K562 (cell line): ENCODE measurements around the gene KLC1. TPM values are rescaled to one million over a fixed set of nuclear protein-coding genes. Genes with fewer than 3 reads are reported as not detected.
A peak's percentile ranks its signal among the peaks of the same experiment; 100 is the strongest.

Source experiments
- CCAR2 ChIP-seq: fragments of 200-400 bp; formaldehyde crosslinking; IDR thresholded peaks from 2 replicates; pipeline ENCODE4 v1.6.1; 2017; ENCODE audit warnings: mild to moderate bottlenecking, low read depth, low read length
- EP300 ChIP-seq: IDR thresholded peaks from 2 replicates; pipeline ENCODE4 v1.6.1; 2012; ENCODE audit warnings: low read length, improper control_type of control experiment
- FOXA3 ChIP-seq, 2 experiments: fragments of 450-650 bp in 1 of 2; sonication (generic) in 1 of 2; formaldehyde crosslinking; IDR thresholded peaks in 1 of 2; conservative IDR thresholded peaks in 1 of 2; 2 replicates each; pipeline versions ENCODE4 v1.4.0 to v1.8.0; 2020 to 2022; ENCODE audit warnings: mild to moderate bottlenecking in 2 of 2, missing genetic modification reagents in 1 of 2
- GATA2 ChIP-seq: sonication (generic); formaldehyde crosslinking; IDR thresholded peaks from 2 replicates; pipeline ENCODE4 v1.4.0; 2020; ENCODE audit warnings: mild to moderate bottlenecking, missing genetic modification reagents
- JUND ChIP-seq, 2 experiments: IDR thresholded peaks; 2 replicates in 1 of 2; 3 replicates in 1 of 2; pipeline ENCODE4 v1.6.1; 2011; ENCODE audit warnings: borderline replicate concordance in 2 of 2, low read depth in 2 of 2, low read length in 2 of 2, improper control_type of control experiment in 1 of 2, missing biosample characterization in 1 of 2, missing genetic modification characterization in 1 of 2, missing genetic modification reagents in 1 of 2
- KHSRP ChIP-seq: fragments of 450-650 bp; IDR thresholded peaks from 2 replicates; pipeline ENCODE4 v1.6.1; 2017
- MTA3 ChIP-seq: fragments of 450-650 bp; formaldehyde crosslinking; IDR thresholded peaks from 2 replicates; pipeline ENCODE4 v1.6.1; 2017; ENCODE audit warnings: mild to moderate bottlenecking, borderline replicate concordance
- SNIP1 ChIP-seq: fragments of 450-650 bp; IDR thresholded peaks from 2 replicates; pipeline ENCODE4 v1.7.1; 2017; ENCODE audit warnings: low read depth, mild to moderate bottlenecking
- YY1 ChIP-seq, 3 experiments: IDR thresholded peaks; 2 replicates each; pipeline ENCODE4 v1.6.1; 2011; ENCODE audit warnings: low read length in 2 of 3, mild to moderate bottlenecking in 2 of 3, moderate library complexity in 2 of 3, borderline replicate concordance in 1 of 3, control low read depth in 1 of 3, low read depth in 1 of 3; ENCODE audit not compliant: insufficient read depth in 3 of 3, insufficient replicate concordance in 2 of 3, control insufficient read depth in 1 of 3, insufficient read length in 1 of 3; ENCODE audit errors: extremely low read depth in 1 of 3
- ZNF311 ChIP-seq: fragments of 250-450 bp; sonication (Bioruptor Pico); IDR thresholded peaks from 2 replicates; pipeline ENCODE4 v1.4.0; 2020; ENCODE audit warnings: mild to moderate bottlenecking, moderate library complexity
- ZNF583 ChIP-seq: fragments of 250-450 bp; sonication (Bioruptor Pico); IDR thresholded peaks from 2 replicates; pipeline ENCODE4 v1.4.0; 2020
- ZNF589 ChIP-seq: fragments of 200-800 bp; sonication (Bioruptor generic); IDR thresholded peaks from 2 replicates; pipeline ENCODE4 v1.6.1; 2016; ENCODE audit warnings: low read depth, missing genetic modification characterization, missing compliant biosample characterization
- polyA plus RNA-seq, 8 experiments: library from polyadenylated mRNA; depleted of rRNA in 4 of 8; stranded (reverse) in 5 of 8; unstranded in 3 of 8; fragments of >200 nt; fragmentation: Nextera tagmentation in 2 of 8; fragmentation: Illumina TruSeq in 1 of 8; extraction: Ambion mirVana in 2 of 8; extraction: Trizol in 1 of 8; gene quantifications; 2 replicates each; pipeline versions ENCODE4 v1.2.1 to v1.2.3, GENCODE V29; 2011 to 2014; ENCODE audit warnings: inconsistent platforms in 1 of 8, missing spikeins in 1 of 8
- total RNA-seq, 7 experiments: library from RNA; depleted of rRNA in 6 of 7; stranded (reverse); fragments of >200 nt in 6 of 7; fragmentation: Illumina TruSeq in 2 of 7; extraction: Trizol in 2 of 7; gene quantifications; 2 replicates each; pipeline versions ENCODE4 v1.2.1 to v1.2.3, GENCODE V29; 2011 to 2021; ENCODE audit warnings: low replicate concordance in 1 of 7
- TF ChIP-seq, protein P1 (sequence below), 2 experiments: IDR thresholded peaks; 2 replicates each; pipeline ENCODE4 v1.6.1; 2012; ENCODE audit warnings: improper control_type of control experiment in 2 of 2, low read depth in 2 of 2, low read length in 2 of 2, borderline replicate concordance in 1 of 2
- TF ChIP-seq, protein P2 (sequence below): fragments of 450-650 bp; IDR thresholded peaks from 2 replicates; pipeline ENCODE4 v1.6.1; 2016; ENCODE audit warnings: borderline replicate concordance
- TF ChIP-seq, protein P3 (sequence below): sonication (generic); formaldehyde crosslinking; IDR thresholded peaks from 2 replicates; pipeline ENCODE4 v1.8.0; 2022; ENCODE audit warnings: mild to moderate bottlenecking, missing genetic modification reagents
- TF ChIP-seq, protein P4 (sequence below): fragments of 450-650 bp; IDR thresholded peaks from 2 replicates; pipeline ENCODE4 v1.6.1; 2016; ENCODE audit warnings: antibody characterized with exemption
- TF ChIP-seq, protein P5 (sequence below), 2 experiments: fragments of 450-650 bp in 1 of 2; sonication (generic) in 1 of 2; formaldehyde crosslinking; conservative IDR thresholded peaks; 2 replicates each; pipeline versions ENCODE4 v1.4.0 to v1.8.1; 2020 to 2022; ENCODE audit warnings: mild to moderate bottlenecking in 1 of 2, missing genetic modification reagents in 1 of 2

Gene KLC1
- total and polyA plus RNA-seq, 9 of the 15 experiments (the other 6 are each of a cell fraction or from before 2014, with no cell fraction given) = 4.9 to 134 (median 54.8) TPM

DNA sequence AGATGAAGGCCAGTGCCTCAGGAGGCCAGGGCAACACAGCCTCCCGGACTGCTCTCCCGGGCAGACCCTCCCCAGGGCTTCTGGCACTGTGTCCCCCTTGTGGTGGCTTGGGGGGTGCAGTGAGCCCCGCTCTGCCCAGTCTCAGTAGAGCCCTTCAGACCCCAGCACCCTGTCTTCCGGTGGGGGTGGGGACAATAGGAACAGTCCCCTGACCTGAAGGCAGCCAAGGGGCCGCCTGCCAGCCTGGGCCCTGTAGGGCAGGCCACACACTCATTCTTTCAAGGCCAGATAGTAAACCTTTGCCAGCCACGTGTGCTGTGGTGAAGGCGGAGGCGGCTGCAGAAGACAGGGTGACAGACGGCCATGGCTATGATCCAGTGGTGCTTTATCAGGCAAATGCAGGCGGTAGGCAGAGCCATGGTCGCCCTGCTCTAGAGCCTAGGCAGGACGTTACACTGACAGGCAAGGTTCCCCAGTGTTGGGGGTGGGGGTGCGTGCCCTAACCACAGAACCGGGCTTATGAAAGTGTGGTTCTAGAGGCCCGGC lies 101.6 kb downstream of the KLC1 start (continued):
- TF ChIP-seq CCAR2 (no peak), JUND (IDR thresholded peaks at IDR 0.05; ENCODE audit: borderline replicate concordance, low read depth, low read length) (peak; percentile 15; the same call in 1 of the 2 replicates), JUND (tag; IDR thresholded peaks at IDR 0.05; ENCODE audit: borderline replicate concordance, low read depth, low read length) (no peak), FOXA3 (CRISPR knock-in tag; conservative IDR thresholded peaks at IDR 0.05 in 1 of 2, IDR thresholded peaks at IDR 0.05 in 1 of 2) (no peak), YY1 (IDR thresholded peaks at IDR 0.05; ENCODE audit: borderline replicate concordance in 1 of 3, control insufficient read depth in 1 of 3, extremely low read depth in 1 of 3, insufficient read depth in 3 of 3, insufficient read length in 1 of 3, insufficient replicate concordance in 2 of 3, low read depth in 1 of 3, low read length in 2 of 3) (peak in 2 of 3 experiments; percentile 45 to 61), ZNF589 (CRISPR knock-in tag) (no peak), GATA2 (CRISPR knock-in tag) (peak; percentile 64; the same call in 1 of the 2 replicates), ZNF311 (CRISPR knock-in tag) (no peak), EP300 (peak; percentile 36; the same call in 1 of the 2 replicates), MTA3 (0 out of 2 replicates have a peak, but pooled peaks have one; percentile 40), ZNF583 (CRISPR knock-in tag) (no peak), SNIP1 (no peak), KHSRP (no peak)
- TF ChIP-seq, protein P1, sequence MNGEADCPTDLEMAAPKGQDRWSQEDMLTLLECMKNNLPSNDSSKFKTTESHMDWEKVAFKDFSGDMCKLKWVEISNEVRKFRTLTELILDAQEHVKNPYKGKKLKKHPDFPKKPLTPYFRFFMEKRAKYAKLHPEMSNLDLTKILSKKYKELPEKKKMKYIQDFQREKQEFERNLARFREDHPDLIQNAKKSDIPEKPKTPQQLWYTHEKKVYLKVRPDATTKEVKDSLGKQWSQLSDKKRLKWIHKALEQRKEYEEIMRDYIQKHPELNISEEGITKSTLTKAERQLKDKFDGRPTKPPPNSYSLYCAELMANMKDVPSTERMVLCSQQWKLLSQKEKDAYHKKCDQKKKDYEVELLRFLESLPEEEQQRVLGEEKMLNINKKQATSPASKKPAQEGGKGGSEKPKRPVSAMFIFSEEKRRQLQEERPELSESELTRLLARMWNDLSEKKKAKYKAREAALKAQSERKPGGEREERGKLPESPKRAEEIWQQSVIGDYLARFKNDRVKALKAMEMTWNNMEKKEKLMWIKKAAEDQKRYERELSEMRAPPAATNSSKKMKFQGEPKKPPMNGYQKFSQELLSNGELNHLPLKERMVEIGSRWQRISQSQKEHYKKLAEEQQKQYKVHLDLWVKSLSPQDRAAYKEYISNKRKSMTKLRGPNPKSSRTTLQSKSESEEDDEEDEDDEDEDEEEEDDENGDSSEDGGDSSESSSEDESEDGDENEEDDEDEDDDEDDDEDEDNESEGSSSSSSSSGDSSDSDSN (IDR thresholded peaks at IDR 0.05; ENCODE audit: borderline replicate concordance in 1 of 2, low read depth in 2 of 2, low read length in 2 of 2) = no peak
- TF ChIP-seq, protein P2, sequence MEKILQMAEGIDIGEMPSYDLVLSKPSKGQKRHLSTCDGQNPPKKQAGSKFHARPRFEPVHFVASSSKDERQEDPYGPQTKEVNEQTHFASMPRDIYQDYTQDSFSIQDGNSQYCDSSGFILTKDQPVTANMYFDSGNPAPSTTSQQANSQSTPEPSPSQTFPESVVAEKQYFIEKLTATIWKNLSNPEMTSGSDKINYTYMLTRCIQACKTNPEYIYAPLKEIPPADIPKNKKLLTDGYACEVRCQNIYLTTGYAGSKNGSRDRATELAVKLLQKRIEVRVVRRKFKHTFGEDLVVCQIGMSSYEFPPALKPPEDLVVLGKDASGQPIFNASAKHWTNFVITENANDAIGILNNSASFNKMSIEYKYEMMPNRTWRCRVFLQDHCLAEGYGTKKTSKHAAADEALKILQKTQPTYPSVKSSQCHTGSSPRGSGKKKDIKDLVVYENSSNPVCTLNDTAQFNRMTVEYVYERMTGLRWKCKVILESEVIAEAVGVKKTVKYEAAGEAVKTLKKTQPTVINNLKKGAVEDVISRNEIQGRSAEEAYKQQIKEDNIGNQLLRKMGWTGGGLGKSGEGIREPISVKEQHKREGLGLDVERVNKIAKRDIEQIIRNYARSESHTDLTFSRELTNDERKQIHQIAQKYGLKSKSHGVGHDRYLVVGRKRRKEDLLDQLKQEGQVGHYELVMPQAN = peak; percentile 44; the same call in 1 of the 2 replicates
- TF ChIP-seq, protein P3, sequence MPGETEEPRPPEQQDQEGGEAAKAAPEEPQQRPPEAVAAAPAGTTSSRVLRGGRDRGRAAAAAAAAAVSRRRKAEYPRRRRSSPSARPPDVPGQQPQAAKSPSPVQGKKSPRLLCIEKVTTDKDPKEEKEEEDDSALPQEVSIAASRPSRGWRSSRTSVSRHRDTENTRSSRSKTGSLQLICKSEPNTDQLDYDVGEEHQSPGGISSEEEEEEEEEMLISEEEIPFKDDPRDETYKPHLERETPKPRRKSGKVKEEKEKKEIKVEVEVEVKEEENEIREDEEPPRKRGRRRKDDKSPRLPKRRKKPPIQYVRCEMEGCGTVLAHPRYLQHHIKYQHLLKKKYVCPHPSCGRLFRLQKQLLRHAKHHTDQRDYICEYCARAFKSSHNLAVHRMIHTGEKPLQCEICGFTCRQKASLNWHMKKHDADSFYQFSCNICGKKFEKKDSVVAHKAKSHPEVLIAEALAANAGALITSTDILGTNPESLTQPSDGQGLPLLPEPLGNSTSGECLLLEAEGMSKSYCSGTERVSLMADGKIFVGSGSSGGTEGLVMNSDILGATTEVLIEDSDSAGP (CRISPR knock-in tag) = no peak
- TF ChIP-seq, protein P4, sequence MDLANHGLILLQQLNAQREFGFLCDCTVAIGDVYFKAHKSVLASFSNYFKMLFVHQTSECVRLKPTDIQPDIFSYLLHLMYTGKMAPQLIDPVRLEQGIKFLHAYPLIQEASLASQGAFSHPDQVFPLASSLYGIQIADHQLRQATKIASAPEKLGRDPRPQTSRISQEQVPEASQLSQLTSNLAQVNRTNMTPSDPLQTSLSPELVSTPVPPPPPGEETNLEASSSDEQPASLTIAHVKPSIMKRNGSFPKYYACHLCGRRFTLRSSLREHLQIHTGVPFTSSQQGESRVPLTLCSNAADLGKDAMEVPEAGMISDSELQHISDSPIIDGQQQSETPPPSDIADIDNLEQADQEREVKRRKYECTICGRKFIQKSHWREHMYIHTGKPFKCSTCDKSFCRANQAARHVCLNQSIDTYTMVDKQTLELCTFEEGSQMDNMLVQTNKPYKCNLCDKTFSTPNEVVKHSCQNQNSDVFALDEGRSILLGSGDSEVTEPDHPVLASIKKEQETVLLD = peak; percentile 37; the same call in 1 of the 2 replicates
- TF ChIP-seq, protein P5, sequence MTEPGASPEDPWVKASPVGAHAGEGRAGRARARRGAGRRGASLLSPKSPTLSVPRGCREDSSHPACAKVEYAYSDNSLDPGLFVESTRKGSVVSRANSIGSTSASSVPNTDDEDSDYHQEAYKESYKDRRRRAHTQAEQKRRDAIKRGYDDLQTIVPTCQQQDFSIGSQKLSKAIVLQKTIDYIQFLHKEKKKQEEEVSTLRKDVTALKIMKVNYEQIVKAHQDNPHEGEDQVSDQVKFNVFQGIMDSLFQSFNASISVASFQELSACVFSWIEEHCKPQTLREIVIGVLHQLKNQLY (CRISPR knock-in tag; conservative IDR thresholded peaks at IDR 0.05) = no peak
